Caki2 (cell line): ENCODE results near the gene PBX1. TPM values are rescaled to one million over a fixed set of nuclear protein-coding genes. Genes with fewer than 3 reads are reported as not detected.
"Not testable (repeated sequence)": the region's sequence is repeated elsewhere in the genome, so short reads cannot be mapped to it uniquely, and the experiment has no call there.

Source experiments
- DNase-seq: peaks from one replicate; pipeline ENCODE4 v3.0.0-alpha.2; 2015; ENCODE audit warnings: low read depth
- in situ Hi-C: cut with HindIII; loops from 2 replicates; pipeline ENCODE4 v1.10.0; 2016; ENCODE audit warnings: low sequenced_read_pairs, low pct_unique_long_range_greater_than_20kb, mixed read lengths
- total RNA-seq: library from RNA; depleted of rRNA; stranded (reverse); fragments of >200 nt; shearing (Covaris generic); gene quantifications from 2 replicates; pipeline ENCODE4 v1.2.3, GENCODE V29; 2014; ENCODE audit warnings: low replicate concordance

Gene PBX1
- total RNA-seq, 1 experiment from 2014 or later, result 9.6 TPM

- no peak for DNase-seq
- in situ Hi-C loops, result no loop called here
These were observed 27.6 kb downstream of the PBX1 start for GRCh38 chr1:164586591-164586990.

GRCh38 chr1:164587617-164588501 is 28.9 kb downstream of the PBX1 start:
- in situ Hi-C loops, result no loop called here
- no peak for DNase-seq

GRCh38 chr1:164588516-164589341 is 29.7 kb downstream of the PBX1 start:
- in situ Hi-C loops, result no loop called here
- DNase-seq, result peak; percentile 15

GRCh38 chr1:164589408-164589807 is 30.4 kb downstream of the PBX1 start:
- in situ Hi-C loops, result no loop called here
- no peak for DNase-seq

GRCh38 chr1:164589961-164590507 is 31.1 kb downstream of the PBX1 start:
- in situ Hi-C loops, result no loop called here
- peak; percentile 16 for DNase-seq

GRCh38 chr1:164590592-164590991 is 31.6 kb downstream of the PBX1 start:
- DNase-seq, result peak; percentile 55
- in situ Hi-C loops, result no loop called here

- DNase-seq, result peak; percentile 57
These were observed 32.9 kb downstream of the PBX1 start for GRCh38 chr1:164591858-164592257.

GRCh38 chr1:164592634-164593033 is 33.6 kb downstream of the PBX1 start:
- DNase-seq, result no peak
- in situ Hi-C loops, result no loop called here

More at GRCh38 chr1:164591858-164592257, 32.9 kb downstream of the PBX1 start:
- in situ Hi-C loops, result no loop called here

- in situ Hi-C loops, result no loop called here
- no peak for DNase-seq
These were observed 36.2 kb downstream of the PBX1 start for GRCh38 chr1:164595212-164595611.

- in situ Hi-C loops, result no loop called here
- no peak for DNase-seq
These were observed 37.2 kb downstream of the PBX1 start for GRCh38 chr1:164596172-164596571.

GRCh38 chr1:164598719-164599118 is 39.7 kb downstream of the PBX1 start:
- no peak for DNase-seq
- in situ Hi-C loops, result no loop called here

- in situ Hi-C loops, result no loop called here
- DNase-seq, result no peak
These were observed 40.3 kb downstream of the PBX1 start for GRCh38 chr1:164599272-164599671.

GRCh38 chr1:164601399-164602100 is 42.6 kb downstream of the PBX1 start:
- in situ Hi-C loops, result no loop called here
- DNase-seq, result no peak

GRCh38 chr1:164602101-164602422 is 43.1 kb downstream of the PBX1 start:
- in situ Hi-C loops, result no loop called here

GRCh38 chr1:164602480-164603093 is 43.6 kb downstream of the PBX1 start:
- DNase-seq, result peak; percentile 77
- in situ Hi-C loops, result no loop called here

More at GRCh38 chr1:164602101-164602422, 43.1 kb downstream of the PBX1 start:
- no peak for DNase-seq

GRCh38 chr1:164603805-164604204 is 44.8 kb downstream of the PBX1 start:
- DNase-seq, in situ Hi-C loops: not testable (repeated sequence)

GRCh38 chr1:164604541-164604940 is 45.6 kb downstream of the PBX1 start:
- in situ Hi-C loops, result no loop called here

More at GRCh38 chr1:164604541-164604940, 45.6 kb downstream of the PBX1 start:
- DNase-seq, result no peak
